ENCODE measurements around the gene KRT10. TPM values are rescaled to one million over a fixed set of nuclear protein-coding genes. Genes with fewer than 3 reads are reported as not detected.

KRT10 gene
- total RNA-seq, 1 donor = 12.2 TPM

DNA sequence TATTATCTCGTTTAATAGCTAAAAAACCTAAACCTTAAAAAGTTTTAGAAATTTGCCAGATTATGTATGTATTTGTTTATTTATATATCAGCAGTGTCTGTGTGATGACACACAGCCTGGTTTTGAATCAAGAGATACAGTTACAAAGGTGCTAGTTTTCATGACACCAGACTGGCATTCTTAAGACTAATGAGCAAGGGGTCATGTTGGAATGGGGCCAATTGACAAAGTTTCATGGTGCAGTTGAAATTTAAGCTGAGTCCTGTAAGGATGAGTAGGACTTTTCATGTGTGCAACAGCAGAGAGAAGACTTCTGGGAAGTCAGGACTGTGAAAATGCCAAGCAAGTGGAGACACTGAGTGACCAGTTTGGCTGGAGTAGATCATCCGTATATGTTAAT lies 3.2 kb upstream of the KRT10 start:
- no peak for TF ChIP-seq CTCF (IDR thresholded peaks at IDR 0.05; ENCODE audit: insufficient read depth, low read length)
- no peak overlapping the region for H3K4me3 ChIP-seq (ENCODE audit: low read depth, low read length)
- DNase-seq (ENCODE audit: low read depth) = no peak

- no peak for TF ChIP-seq CTCF (IDR thresholded peaks at IDR 0.05; ENCODE audit: insufficient read depth, low read length)
- DNase-seq (ENCODE audit: low read depth) = no peak
- no peak overlapping the region for H3K4me3 ChIP-seq (ENCODE audit: low read depth, low read length)
Observed at GRCh38 chr17:40824015-40824832, 1.8 kb upstream of the KRT10 start.

- TF ChIP-seq CTCF (IDR thresholded peaks at IDR 0.05; ENCODE audit: insufficient read depth, low read length) = no peak
- DNase-seq (ENCODE audit: low read depth) = no peak
- no peak overlapping the region for H3K4me3 ChIP-seq (ENCODE audit: low read depth, low read length)
Observed at GRCh38 chr17:40821536-40821935, 878 bp downstream of the KRT10 start.

DNA sequence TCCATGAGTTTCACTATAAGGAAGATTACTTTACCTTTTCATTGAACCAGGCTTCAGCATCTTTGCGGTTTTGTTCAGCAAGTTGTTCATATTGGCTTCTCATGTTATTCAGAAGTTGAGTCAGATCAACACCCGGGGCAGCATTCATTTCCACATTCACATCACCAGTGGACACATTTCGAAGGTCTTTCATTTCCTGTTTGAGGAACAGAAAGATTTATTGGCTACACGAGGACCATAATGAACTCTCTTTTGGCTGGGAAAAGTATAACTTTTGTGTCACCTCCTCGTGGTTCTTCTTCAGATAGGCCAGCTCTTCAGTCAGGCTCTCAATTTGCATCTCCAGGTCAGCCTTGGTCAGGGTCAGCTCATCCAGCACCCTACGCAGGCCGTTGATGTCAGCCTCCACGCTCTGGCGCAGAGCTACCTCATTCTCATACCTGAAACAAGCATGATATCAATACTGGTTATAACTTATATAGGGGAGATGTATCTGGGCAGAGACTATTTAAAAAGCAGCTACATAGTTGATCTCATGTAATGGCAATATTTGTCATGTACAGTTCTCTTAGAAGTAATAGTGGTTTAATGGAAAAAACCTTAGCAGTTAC lies 2.1 kb downstream of the KRT10 start:
- DNase-seq (ENCODE audit: low read depth) = no peak
- no peak overlapping the region for H3K4me3 ChIP-seq (ENCODE audit: low read depth, low read length)
- TF ChIP-seq CTCF (IDR thresholded peaks at IDR 0.05; ENCODE audit: insufficient read depth, low read length) = no peak

GRCh38 chr17:40819528-40820125 lies 2.8 kb downstream of the KRT10 start:
- peak overlapping the region; percentile 75 for H3K4me3 ChIP-seq (ENCODE audit: low read depth, low read length)
- TF ChIP-seq CTCF (IDR thresholded peaks at IDR 0.05; ENCODE audit: insufficient read depth, low read length) = no peak
- DNase-seq (ENCODE audit: low read depth) = peak; percentile 37

DNA sequence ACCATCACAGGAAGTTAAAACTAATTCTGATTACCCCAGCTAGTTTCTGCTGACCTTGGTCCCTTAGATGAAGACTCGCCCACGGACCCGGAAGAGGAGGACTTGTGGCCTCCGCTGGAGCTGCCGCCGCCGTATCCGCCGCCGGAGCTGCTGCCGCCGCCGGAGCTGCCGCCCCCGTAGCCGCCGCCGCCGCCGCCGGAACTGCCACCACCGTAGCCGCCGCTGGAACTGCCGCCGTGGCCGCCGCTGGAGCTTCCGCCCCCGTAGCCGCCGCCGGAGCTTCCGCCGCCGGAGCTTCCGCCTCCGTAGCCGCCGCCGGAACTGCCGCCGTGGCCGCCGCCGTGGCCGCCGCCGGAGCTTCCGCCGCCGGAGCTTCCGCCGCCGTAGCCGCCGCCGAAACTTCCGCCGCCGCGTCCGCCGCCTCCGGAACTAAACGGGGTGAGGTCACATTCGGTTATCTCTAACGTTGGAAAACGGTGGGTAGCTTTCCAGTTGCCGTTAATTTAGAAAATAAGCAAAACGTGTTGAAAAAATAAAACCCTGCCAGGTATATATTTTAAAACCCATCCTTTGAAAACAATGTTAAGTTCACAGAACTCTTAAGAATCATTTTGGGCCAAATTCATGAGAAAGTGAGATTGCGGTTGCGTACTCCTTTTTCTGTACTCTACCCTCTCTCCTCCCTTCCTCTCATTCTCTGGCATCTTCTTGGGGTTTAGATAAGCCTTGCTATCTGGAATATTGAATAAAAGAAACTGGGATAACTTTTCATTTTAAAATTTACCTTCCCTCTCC lies 3.5 kb downstream of the KRT10 start:
- peak overlapping the region; percentile 75 for H3K4me3 ChIP-seq (ENCODE audit: low read depth, low read length)
- peak; percentile 71 for DNase-seq (ENCODE audit: low read depth)

More for the DNA sequence above, 3.5 kb downstream of the KRT10 start:
- no peak for TF ChIP-seq CTCF (IDR thresholded peaks at IDR 0.05; ENCODE audit: insufficient read depth, low read length)

All from fibroblast of the aortic adventitia (primary cell).